GM19372 (cell line): Measurements from ENCODE around the gene EMC8.

ENCODE experiments used
- ATAC-seq: cut with Tn5 transposase; IDR thresholded peaks from one replicate; pipeline ENCODE4 v1.9.1; 2021; ENCODE audit warnings: mild to moderate bottlenecking, low read depth, moderate library complexity; ENCODE audit not compliant: unreplicated experiment

Gene EMC8

GRCh38 chr16:85793662-85794298 lies 5.6 kb downstream of the EMC8 start:
- ATAC-seq, result no peak

GRCh38 chr16:85789773-85790172 lies 9.6 kb downstream of the EMC8 start:
- no peak for ATAC-seq

GRCh38 chr16:85788819-85789218 lies 10.5 kb downstream of the EMC8 start:
- no peak for ATAC-seq

- ATAC-seq, result no peak
Measured at GRCh38 chr16:85785927-85786326, 13.4 kb downstream of the EMC8 start.

- ATAC-seq, result no peak
Measured at GRCh38 chr16:85784813-85785212, 14.5 kb downstream of the EMC8 start.

GRCh38 chr16:85783441-85783840 lies 15.9 kb downstream of the EMC8 start:
- ATAC-seq, result no peak

GRCh38 chr16:85782451-85782850 lies 16.9 kb downstream of the EMC8 start:
- no peak for ATAC-seq

GRCh38 chr16:85781695-85782370 lies 17.5 kb downstream of the EMC8 start:
- no peak for ATAC-seq

- ATAC-seq, result no peak
Measured at GRCh38 chr16:85781156-85781555, 18.2 kb downstream of the EMC8 start.

- ATAC-seq, result no peak
Measured at GRCh38 chr16:85780281-85780680, 19.1 kb downstream of the EMC8 start.

GRCh38 chr16:85778873-85779272 lies 20.5 kb downstream of the EMC8 start:
- no peak for ATAC-seq

GRCh38 chr16:85777583-85778310 lies 21.6 kb downstream of the EMC8 start:
- ATAC-seq, result no peak

GRCh38 chr16:85774811-85775210 lies 24.5 kb downstream of the EMC8 start:
- no peak for ATAC-seq

- ATAC-seq, result no peak
Measured at GRCh38 chr16:85774136-85774535, 25.2 kb downstream of the EMC8 start.

GRCh38 chr16:85773044-85773443 lies 26.3 kb downstream of the EMC8 start:
- no peak for ATAC-seq

GRCh38 chr16:85770741-85771140 lies 28.6 kb downstream of the EMC8 start:
- ATAC-seq, result no peak

- ATAC-seq, result no peak
Measured at GRCh38 chr16:85768199-85768598, 31.1 kb downstream of the EMC8 start.

GRCh38 chr16:85767531-85767930 lies 31.8 kb downstream of the EMC8 start:
- no peak for ATAC-seq

GRCh38 chr16:85765767-85766166 lies 33.6 kb downstream of the EMC8 start:
- ATAC-seq, result no peak

GRCh38 chr16:85765211-85765610 lies 34.1 kb downstream of the EMC8 start:
- ATAC-seq, result no peak

GRCh38 chr16:85763616-85764015 lies 35.7 kb downstream of the EMC8 start:
- ATAC-seq, result no peak

- no peak for ATAC-seq
Measured at GRCh38 chr16:85762970-85763369, 36.4 kb downstream of the EMC8 start.
